ENCODE data around the gene SMIM35. TPM values are rescaled to one million over a fixed set of nuclear protein-coding genes. Genes with fewer than 3 reads are reported as not detected.
"Not testable (repeated sequence)": the region's sequence is repeated elsewhere in the genome, so short reads cannot be mapped to it uniquely, and the experiment has no call there.

The SMIM35 gene
- total RNA-seq, 3 donors from 2014 or later, result not detected

DNA sequence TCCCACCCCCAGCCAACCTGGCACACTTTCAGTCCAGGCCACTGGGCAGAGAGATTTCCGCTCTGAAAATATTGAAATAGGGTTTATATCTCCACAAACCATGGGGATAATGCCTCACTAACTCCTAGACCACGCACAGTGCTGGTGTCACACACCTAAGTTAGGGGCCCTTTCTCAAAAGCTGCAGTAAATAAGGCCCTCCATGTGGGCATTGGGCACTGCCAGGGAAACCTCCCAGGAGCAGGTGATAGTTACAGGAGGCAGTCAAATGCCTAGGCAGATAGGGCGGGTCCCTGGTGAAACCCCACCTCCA, 103.6 kb downstream of the SMIM35 start:
- DNase-seq (ENCODE audit: low spot score in 2 of 2), result no peak
- intact Hi-C loops (cut with DNase I; ENCODE audit: low total_unique reads), result no loop called here

DNA sequence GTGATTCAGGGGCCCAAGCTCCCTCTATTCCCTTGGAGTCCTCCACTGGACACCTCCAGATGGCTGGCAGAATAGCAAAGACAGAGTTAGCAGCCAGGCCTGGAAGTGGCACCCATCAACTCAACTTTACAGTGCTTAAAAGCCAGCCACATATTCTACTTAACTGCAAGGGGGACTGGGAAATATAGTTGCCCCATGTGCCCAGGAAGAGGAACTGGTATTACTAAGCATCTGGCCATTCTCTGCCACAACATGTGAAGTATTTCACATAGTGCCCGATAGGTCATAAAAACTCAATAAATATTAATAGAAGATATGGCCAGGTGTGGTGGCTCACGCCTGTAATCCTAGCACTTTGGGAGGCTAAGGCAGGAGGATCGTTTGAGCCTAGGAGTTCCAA, 106.0 kb downstream of the SMIM35 start:
- Histone ChIP-seq H3K4me3 (no peak overlapping the region), H3K27me3 (no peaks in the 10 kb centered on the region), H3K36me3 (no peaks in the 10 kb centered on the region), H3K9me3 (no peaks in the 10 kb centered on the region), H3K27ac (no peak overlapping the region), H3K4me1 (no peaks in the 10 kb centered on the region)
- TF ChIP-seq POLR2AphosphoS5 (IDR thresholded peaks at IDR 0.05) (no peak), POLR2A (IDR thresholded peaks at IDR 0.05) (no peak)
- TF ChIP-seq, protein P1, sequence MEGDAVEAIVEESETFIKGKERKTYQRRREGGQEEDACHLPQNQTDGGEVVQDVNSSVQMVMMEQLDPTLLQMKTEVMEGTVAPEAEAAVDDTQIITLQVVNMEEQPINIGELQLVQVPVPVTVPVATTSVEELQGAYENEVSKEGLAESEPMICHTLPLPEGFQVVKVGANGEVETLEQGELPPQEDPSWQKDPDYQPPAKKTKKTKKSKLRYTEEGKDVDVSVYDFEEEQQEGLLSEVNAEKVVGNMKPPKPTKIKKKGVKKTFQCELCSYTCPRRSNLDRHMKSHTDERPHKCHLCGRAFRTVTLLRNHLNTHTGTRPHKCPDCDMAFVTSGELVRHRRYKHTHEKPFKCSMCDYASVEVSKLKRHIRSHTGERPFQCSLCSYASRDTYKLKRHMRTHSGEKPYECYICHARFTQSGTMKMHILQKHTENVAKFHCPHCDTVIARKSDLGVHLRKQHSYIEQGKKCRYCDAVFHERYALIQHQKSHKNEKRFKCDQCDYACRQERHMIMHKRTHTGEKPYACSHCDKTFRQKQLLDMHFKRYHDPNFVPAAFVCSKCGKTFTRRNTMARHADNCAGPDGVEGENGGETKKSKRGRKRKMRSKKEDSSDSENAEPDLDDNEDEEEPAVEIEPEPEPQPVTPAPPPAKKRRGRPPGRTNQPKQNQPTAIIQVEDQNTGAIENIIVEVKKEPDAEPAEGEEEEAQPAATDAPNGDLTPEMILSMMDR (IDR thresholded peaks at IDR 0.05), result no peak
- DNase-seq (ENCODE audit: low spot score in 2 of 2), result no peak
- intact Hi-C loops (cut with DNase I; ENCODE audit: low total_unique reads), result no loop called here

More for the DNA sequence above, 103.6 kb downstream of the SMIM35 start:
- H3K4me1 ChIP-seq, result no peaks in the 10 kb centered on the region
- no peak overlapping the region for H3K27ac ChIP-seq
- no peaks in the 10 kb centered on the region for H3K36me3 ChIP-seq
- H3K4me3 ChIP-seq, result no peak overlapping the region
- no peak for TF ChIP-seq POLR2A (IDR thresholded peaks at IDR 0.05)
- TF ChIP-seq, protein P1 (IDR thresholded peaks at IDR 0.05), result no peak
- no peak for TF ChIP-seq POLR2AphosphoS5 (IDR thresholded peaks at IDR 0.05)
- H3K9me3 ChIP-seq, result no peaks in the 10 kb centered on the region
- H3K27me3 ChIP-seq, result peaks cover 0 to 4% of the 10 kb centered on the region in 2 donors

DNA sequence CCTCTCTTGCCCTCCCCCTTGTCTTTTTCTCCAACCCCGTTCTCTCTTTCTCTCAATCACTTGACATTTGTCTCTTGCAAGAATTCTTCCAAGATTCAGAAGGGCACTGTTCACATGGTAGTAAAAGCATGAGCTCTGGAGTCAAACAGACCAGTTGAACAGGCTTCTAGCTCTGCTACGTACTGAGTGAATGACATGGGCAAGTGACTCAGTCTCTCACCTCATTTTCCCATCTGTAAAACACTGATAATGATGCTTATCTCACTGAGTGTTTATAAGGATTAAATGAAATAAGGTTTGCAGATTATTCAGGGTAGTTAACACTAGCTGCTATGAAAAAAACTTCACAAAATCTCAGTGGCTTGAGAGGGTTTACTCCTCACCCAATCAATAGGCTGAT, 106.5 kb downstream of the SMIM35 start:
- Histone ChIP-seq H3K4me3 (no peak overlapping the region), H3K27me3 (no peaks in the 10 kb centered on the region), H3K9me3 (no peaks in the 10 kb centered on the region), H3K27ac (no peak overlapping the region), H3K36me3 (no peaks in the 10 kb centered on the region), H3K4me1 (no peaks in the 10 kb centered on the region)
- no peak for DNase-seq (ENCODE audit: low spot score in 2 of 2)
- intact Hi-C loops (cut with DNase I; ENCODE audit: low total_unique reads), result no loop called here
- TF ChIP-seq, protein P1 (IDR thresholded peaks at IDR 0.05), result no peak
- TF ChIP-seq POLR2AphosphoS5 (IDR thresholded peaks at IDR 0.05) (no peak), POLR2A (IDR thresholded peaks at IDR 0.05) (no peak)

DNA sequence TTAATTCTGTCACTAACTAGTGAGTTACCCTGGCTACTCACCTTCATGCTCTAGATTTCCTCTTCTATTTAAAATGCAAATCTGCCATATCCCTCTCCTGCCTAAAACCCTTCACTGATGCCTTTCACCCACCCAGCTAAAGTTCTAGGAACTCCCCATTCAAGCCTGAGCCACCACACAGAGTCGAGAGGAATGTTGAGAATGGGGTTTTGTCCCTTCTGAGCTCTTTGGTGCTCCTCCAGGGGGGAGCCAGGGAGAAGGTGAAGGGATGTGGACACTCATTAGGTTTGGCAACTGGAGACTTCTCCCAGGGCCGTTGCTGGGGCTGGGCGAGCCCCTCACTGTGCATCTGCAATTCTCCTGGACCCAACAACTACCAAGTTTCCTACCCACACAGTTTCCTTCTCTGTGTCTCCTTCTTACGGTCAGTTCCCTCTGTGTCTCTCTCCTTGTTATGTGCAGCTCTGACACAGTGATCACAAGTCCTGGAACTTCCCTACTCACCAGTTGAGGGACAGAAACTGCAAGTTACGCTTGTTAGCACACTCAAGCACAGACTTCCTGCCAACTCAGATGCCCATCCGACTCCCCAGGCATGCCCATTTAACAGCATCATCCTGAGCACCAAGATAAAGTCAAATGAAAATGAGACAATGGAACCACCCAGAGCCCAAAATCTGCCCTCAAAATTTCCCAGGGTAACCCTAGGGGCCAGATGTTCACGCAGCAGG, 107.1 kb downstream of the SMIM35 start:
- Histone ChIP-seq H3K9me3 (no peaks in the 10 kb centered on the region), H3K36me3 (no peaks in the 10 kb centered on the region), H3K4me3 (no peak overlapping the region), H3K27me3 (no peaks in the 10 kb centered on the region), H3K4me1 (no peaks in the 10 kb centered on the region), H3K27ac (no peak overlapping the region)
- TF ChIP-seq POLR2A (IDR thresholded peaks at IDR 0.05) (no peak), POLR2AphosphoS5 (IDR thresholded peaks at IDR 0.05) (no peak)
- TF ChIP-seq, protein P1 (IDR thresholded peaks at IDR 0.05), result no peak
- intact Hi-C loops (cut with DNase I; ENCODE audit: low total_unique reads), result no loop called here
- no peak for DNase-seq (ENCODE audit: low spot score in 2 of 2)

DNA sequence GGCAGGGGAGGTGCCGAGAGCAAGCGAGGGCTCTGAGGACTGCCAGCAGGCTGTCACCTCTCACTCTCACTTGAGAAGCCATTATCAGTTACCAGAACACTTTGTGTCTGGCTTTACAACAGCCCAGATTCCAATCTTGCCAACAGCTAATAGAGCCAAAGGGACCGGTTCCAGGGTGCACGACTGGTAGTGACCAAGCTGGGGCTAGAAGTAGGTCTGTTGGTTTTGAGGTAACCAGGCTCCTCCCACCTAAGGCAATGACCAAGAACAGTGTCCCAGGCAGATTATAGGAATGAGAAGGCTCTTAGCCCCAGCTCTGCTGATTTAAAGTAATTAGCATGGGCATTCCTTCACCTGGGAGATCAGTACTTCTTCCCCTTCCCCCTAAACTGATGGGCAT, 107.8 kb downstream of the SMIM35 start:
- Histone ChIP-seq H3K4me3 (no peak overlapping the region), H3K36me3 (no peaks in the 10 kb centered on the region), H3K4me1 (no peaks in the 10 kb centered on the region), H3K27me3 (no peaks in the 10 kb centered on the region), H3K27ac (no peak overlapping the region), H3K9me3 (no peaks in the 10 kb centered on the region)
- TF ChIP-seq POLR2A (IDR thresholded peaks at IDR 0.05) (no peak), POLR2AphosphoS5 (IDR thresholded peaks at IDR 0.05) (no peak)
- TF ChIP-seq, protein P1 (IDR thresholded peaks at IDR 0.05), result no peak
- DNase-seq (ENCODE audit: low spot score in 2 of 2), result no peak
- intact Hi-C loops (cut with DNase I; ENCODE audit: low total_unique reads), result no loop called here

DNA sequence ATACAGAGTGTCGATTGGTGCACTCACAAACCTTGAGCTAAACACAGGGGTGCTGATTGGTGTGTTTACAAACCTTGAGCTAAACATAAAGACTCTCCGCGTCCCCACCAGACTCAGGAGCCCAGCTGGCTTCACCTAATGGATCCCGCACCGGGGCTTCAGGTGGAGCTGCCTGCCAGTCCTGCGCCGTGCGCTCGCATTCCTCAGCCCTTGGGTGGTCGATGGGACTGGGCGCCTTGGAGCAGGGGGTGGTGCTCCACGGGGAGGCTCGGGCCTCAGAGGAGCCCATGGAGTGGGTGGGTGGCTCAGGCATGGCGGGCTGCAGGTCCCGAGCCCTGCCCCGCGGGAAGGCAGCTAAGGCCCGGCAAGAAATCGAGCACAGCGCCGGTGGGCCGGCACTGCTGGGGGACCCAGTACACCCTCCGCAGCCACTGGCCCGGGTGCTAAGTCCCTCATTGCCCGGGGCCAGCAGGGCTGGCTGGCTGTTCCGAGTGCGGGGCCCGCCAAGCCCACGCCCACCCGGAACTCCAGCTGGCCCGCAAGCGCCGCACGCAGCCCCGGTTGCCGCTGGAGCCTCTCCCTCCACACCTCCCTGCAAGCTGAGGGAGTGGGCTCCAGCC, 108.4 kb downstream of the SMIM35 start:
- H3K27ac ChIP-seq; H3K4me1 ChIP-seq; H3K9me3 ChIP-seq; H3K27me3 ChIP-seq; intact Hi-C loops (cut with DNase I; ENCODE audit: low total_unique reads); H3K36me3 ChIP-seq; DNase-seq (ENCODE audit: low spot score in 2 of 2); H3K4me3 ChIP-seq: not testable (repeated sequence)

DNA sequence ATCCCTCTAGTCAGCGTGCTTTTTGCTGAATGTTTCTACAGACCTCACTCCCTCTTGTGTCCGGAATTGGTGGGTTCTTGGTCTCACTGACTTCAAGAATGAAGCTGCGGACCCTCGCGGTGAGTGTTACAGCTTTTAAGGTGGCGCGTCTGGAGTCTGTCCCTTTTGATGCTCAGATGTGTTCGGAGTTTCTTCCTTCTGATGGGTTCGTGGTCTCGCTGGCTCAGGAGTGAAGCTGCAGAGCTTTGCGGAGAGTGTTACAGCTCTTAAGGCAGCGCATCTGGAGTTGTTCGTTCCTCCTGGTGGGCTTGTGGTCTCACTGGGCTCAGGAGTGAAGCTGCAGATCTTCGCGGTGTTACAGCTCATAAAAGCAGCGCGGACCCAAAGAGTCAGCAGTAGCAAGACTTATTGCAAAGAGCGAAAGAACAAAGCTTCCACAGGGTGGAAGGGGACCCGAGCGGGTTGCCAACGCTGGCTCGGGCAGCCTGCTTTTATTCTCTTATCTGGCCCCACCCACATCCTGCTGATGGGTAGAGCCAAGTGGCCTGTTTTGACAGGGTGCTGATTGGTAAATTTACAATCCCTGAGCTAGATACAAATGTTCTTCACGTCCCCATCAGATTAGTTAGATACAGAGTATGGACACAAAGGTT, 109.0 kb downstream of the SMIM35 start:
- H3K36me3 ChIP-seq; H3K27ac ChIP-seq; H3K9me3 ChIP-seq; H3K4me1 ChIP-seq; intact Hi-C loops (cut with DNase I; ENCODE audit: low total_unique reads); DNase-seq (ENCODE audit: low spot score in 2 of 2); H3K4me3 ChIP-seq; H3K27me3 ChIP-seq: not testable (repeated sequence)

All from breast epithelium (tissue), 4 donors.